Dermis blood vessel endothelial cell (primary cell): ENCODE measurements around the gene GART. TPM values are rescaled to one million over a fixed set of nuclear protein-coding genes. Genes with fewer than 3 reads are reported as not detected.

Experiments used
- DNase-seq: peaks from one replicate; pipeline ENCODE4 v3.0.0; 2010
- total RNA-seq: library from RNA; depleted of rRNA; stranded (reverse); fragments of >200 nt; gene quantifications from 2 replicates; pipeline ENCODE4 v1.2.3, GENCODE V29; 2014

The GART gene
- total RNA-seq, 1 donor from 2014 or later = 89.0 TPM

DNA sequence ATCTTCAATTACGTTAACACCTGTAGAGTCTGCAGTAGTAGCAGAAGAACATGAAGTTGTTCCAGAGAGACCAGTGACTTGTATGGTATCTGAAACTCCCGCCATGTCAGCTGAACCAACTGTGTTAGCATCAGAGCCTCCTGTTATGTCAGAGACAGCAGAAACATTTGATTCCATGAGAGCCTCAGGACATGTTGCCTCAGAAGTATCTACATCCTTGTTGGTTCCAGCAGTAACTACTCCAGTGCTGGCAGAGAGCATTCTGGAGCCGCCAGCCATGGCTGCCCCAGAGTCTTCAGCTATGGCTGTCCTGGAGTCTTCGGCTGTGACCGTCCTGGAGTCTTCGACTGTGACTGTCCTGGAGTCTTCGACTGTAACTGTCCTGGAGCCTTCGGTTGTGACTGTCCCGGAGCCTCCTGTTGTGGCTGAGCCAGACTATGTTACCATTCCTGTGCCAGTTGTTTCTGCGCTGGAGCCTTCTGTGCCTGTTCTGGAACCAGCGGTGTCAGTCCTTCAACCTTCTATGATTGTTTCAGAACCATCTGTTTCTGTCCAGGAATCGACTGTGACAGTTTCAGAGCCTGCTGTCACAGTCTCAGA, 11.2 kb upstream of the GART start:
- DNase-seq = no peak

DNA sequence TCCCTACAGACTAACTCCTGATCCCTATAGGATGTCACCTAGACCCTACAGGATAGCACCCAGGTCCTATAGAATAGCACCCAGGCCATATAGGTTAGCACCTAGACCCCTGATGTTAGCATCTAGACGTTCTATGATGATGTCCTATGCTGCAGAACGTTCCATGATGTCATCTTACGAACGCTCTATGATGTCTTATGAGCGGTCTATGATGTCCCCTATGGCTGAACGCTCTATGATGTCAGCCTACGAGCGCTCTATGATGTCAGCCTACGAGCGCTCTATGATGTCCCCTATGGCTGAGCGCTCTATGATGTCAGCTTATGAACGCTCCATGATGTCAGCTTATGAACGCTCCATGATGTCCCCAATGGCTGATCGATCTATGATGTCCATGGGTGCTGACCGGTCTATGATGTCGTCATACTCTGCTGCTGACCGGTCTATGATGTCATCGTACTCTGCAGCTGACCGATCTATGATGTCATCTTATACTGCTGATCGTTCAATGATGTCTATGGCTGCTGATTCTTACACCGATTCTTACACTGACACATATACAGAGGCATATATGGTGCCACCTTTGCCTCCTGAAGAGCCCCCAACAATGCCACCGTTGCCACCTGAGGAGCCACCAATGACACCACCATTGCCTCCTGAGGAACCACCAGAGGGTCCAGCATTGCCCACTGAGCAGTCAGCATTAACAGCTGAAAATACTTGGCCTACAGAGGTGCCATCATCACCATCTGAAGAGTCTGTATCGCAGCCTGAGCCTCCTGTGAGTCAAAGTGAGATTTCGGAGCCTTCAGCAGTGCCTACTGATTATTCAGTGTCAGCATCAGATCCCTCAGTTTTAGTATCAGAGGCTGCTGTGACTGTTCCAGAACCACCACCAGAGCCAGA, 10.4 kb upstream of the GART start:
- no peak for DNase-seq

DNA sequence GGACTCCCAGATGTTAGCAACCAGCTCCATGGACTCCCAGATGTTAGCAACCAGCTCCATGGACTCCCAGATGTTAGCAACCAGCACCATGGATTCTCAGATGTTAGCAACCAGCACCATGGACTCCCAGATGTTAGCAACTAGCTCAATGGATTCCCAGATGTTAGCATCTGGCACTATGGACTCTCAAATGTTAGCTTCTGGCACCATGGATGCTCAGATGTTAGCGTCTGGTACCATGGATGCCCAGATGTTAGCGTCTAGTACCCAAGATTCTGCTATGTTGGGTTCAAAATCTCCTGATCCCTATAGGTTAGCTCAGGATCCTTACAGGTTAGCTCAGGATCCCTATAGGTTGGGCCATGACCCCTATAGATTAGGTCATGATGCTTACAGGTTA, 9.7 kb upstream of the GART start:
- no peak for DNase-seq

DNA sequence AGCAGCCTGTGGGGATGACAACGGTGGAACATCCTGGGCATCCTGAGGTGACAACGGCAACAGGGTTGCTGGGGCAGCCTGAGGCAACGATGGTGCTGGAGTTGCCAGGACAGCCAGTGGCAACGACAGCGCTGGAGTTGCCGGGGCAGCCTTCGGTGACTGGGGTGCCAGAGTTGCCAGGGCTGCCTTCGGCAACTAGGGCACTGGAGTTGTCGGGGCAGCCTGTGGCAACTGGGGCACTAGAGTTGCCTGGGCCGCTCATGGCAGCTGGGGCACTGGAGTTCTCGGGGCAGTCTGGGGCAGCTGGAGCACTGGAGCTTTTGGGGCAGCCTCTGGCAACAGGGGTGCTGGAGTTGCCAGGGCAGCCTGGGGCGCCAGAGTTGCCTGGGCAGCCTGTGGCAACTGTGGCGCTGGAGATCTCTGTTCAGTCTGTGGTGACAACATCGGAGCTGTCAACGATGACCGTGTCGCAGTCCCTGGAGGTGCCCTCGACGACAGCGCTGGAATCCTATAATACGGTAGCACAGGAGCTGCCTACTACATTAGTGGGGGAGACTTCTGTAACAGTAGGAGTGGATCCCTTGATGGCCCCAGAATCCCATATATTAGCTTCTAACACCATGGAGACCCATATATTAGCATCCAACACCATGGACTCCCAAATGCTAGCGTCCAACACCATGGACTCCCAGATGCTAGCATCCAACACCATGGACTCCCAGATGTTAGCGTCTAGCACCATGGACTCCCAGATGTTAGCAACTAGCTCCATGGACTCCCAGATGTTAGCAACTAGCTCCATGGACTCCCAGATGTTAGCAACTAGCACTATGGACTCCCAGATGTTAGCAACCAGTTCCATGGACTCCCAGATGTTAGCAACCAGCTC, 9.1 kb upstream of the GART start:
- DNase-seq = no peak

- DNase-seq = no peak
Measured at GRCh38 chr21:33549848-33550771, 8.2 kb upstream of the GART start.

GRCh38 chr21:33546086-33546485, 4.2 kb upstream of the GART start:
- no peak for DNase-seq

DNA sequence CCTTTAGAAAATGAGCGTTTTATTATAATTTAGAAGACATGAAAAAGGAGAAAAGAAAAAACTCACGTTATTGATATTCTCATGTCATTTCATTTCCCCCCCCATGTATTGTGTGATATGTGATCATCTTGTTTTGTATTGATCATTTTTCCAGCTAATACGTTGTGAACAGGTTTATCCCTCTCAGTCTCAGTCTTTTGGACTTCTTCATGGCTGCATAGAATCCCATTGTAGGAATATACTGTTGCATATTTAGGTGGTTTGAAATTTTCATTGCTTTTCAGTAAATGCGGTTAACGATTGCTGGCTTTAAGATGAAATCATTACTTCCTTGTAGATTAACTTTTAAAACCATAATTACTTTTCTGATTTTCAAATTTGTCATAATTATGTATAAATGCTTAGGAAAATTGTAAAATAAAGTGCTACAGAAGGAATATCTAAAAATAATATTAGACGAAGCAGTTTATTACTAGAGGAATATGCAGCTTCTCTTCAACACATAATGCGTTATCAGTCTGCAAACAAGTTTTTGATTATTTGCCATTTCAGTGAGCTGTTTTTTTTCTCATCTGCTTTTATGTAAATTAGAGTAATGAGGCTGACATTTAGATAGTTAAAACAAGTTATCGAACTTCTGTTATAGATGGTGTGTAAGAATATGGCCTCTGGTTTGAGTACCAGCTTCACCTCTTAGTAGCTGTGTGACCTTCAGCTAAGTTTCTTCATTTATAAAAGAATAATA, 2.7 kb upstream of the GART start:
- DNase-seq = no peak

GRCh38 chr21:33543505-33544129, 1.7 kb upstream of the GART start:
- DNase-seq = peak; percentile 73

- DNase-seq = peak; percentile 99
Measured at GRCh38 chr21:33542640-33543504, 955 bp upstream of the GART start, which contains the start of gene SON. SON (plus strand) TSS chr21:33543038; CDS start chr21:33543093, 55 bp downstream.

DNA sequence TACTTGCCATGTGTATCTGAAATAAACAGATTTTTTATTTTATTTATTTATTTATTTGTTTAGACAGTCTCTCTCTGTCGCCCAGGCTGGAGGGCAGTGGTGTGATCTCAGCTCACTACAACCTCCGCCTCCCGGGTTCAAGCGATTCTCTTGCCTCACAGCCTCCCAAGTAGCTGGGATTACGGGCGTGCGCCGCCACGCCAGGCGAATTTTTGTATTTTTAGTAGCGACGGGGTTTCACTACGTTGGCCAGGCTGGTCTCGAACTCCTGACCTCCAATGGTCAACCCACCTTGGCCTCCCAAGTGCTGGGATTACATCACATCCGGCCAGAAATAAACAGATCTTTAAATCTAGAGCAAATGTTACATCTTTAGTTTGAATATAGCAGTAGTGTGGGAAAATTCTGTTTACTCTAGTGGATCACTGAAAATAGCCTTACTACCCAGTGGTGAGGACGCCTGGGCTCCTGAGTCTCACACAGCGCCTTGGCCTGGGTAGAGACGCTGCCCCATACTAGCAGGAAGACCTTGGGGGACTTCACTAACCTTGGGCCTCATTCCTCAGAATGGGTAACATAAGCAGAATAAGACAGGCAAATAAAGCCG, 709 bp downstream of the GART start:
- DNase-seq = peak; percentile 41

GRCh38 chr21:33540711-33541104, 1.2 kb downstream of the GART start:
- DNase-seq = no peak

DNA sequence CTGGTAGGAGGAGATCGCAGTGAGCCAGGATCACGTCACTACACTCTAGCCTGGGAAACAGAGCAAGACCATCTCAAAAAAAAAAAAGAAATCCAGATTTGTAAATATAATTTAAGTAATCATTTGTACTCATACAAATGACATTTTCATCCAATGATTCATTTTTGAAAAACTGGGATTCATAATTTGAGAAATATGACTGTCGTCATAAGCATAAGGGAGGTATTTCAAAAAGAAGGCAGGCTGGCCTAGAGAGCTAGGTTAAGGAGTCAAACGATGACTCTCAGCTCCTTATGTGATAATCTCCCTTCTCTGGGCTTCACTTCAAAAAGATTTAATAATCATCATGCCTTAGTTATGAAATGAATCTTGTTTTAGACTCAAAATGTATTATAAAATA, 2.3 kb downstream of the GART start:
- no peak for DNase-seq

- no peak for DNase-seq
Measured at GRCh38 chr21:33537212-33537611, 4.7 kb downstream of the GART start.

DNA sequence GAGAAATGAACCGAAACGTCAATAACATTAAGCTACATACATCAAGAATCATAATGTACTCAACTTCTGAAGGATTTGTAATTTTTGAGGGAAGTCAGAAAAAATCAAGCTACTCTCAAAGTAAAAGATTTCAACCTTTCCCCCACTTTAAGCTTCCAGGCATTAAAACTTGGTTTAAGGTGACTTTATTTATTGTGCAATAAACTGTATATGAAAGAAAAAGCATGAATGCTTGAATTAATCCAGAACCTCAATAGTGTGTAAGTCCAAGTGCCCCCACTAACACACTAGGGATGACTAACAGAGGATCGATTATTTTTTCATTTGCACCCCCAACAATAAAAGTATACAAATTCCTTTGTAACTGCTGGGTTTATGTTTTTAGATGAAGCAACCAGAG, 10.9 kb downstream of the GART start:
- DNase-seq = no peak

GRCh38 chr21:33522953-33523349, 19.0 kb downstream of the GART start:
- DNase-seq = no peak

DNA sequence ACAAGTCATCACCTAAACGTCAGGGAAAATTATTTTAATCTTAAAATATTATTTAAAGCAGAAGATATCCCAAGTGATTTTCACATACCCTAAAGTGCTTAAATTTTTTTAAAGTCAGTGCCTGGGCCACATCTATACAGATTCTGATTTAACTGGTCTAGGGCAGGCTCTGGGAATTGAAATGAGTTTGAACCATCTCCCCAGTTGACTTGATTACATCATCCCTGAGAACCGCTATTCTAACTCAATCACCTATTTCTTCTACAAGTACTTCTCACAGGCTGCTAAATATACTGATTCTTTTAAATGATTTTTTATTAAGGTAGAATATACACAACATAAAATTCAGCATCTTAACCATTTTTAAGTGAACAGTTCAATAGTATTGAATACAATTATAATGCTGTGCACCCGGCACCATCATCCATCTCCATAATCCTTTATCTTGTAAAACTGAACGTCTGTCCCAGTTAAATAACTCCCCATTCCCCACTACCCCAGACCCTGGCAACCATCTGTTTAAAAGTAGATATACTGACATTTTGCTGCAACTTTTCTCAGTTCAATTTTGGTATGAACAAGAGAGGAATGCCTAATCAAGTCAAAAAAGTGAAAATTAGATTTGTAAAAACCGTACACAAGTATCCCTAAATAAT, 19.5 kb downstream of the GART start:
- no peak for DNase-seq

DNA sequence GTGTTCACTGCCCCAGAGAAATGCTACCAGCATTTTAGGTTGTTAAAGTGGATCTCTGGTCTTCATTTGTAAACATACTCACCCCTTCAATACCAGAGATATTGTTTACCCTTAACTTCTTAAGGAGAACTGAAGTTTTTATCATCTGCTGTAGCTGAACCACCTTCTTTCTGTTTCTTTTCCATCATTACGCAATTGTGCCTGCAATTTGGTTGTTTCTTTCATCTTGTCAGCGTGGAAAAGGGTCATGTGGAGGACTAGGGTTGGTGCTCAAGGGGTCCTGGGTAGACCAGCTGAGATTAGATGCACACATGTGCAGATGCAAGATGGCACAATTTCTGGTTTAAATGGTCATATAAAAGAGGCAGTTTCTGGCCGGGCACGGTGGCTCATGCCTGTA, 23.0 kb downstream of the GART start:
- no peak for DNase-seq

GRCh38 chr21:33514229-33514628, 27.7 kb downstream of the GART start:
- no peak for DNase-seq

GRCh38 chr21:33512481-33512880, 29.4 kb downstream of the GART start:
- DNase-seq = no peak
